Stimulated activated CD4-positive, alpha-beta T cell treated with anti-CD3 and anti-CD28 coated beads, Interleukin-1b, Interleukin-23, amount 100 ng/mL, for 48 hours (primary cell): ENCODE measurements around the gene AVPR1B.

ENCODE experiments used
- DNase-seq: peaks from one replicate; pipeline ENCODE4 v3.0.0-alpha.2; 2020

The AVPR1B gene, protein sequence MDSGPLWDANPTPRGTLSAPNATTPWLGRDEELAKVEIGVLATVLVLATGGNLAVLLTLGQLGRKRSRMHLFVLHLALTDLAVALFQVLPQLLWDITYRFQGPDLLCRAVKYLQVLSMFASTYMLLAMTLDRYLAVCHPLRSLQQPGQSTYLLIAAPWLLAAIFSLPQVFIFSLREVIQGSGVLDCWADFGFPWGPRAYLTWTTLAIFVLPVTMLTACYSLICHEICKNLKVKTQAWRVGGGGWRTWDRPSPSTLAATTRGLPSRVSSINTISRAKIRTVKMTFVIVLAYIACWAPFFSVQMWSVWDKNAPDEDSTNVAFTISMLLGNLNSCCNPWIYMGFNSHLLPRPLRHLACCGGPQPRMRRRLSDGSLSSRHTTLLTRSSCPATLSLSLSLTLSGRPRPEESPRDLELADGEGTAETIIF

DNA sequence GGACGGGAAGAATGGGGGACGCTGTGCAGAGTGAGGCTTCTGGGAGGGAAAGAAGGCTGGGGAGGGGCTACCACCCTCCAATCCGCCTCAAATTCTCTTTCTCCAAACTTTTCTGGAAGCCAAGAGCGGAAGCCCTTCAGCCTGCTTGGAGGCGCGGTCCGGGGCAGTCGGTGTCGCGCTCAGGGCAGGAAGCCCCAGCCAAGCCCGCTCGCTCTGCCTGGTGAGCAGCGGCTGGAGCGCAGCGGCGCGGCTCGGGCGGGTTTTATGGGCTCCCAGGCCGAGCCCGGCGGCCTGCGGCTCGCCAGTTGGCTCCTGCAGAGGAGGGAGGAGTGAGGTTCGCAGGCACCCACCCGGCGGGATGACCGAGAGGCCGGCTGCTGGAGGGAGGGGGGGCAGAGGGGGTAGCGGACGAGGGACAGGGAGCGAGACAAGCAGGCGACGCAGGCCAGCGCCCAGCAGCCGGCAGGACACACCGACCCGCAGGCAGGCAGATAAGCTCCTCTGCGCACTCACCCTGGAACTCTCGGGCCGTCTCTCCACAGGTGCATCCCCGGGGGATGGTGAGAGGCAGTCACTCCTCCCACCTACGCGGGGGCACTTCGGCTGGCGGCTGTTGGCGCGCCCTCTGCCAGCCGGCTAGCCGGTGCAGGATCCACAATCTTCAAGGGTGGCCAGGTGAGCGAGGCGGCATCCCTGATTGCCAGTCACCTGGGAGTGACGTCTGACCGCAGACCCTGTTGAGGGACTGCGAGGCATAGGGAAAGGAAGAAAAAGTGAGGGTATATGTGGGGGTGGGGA, at the start of gene AVPR1B:
Gene AVPR1B, minus strand, starts transcription at position 238 of the 798 bp plus-strand sequence. CDS start 498 bp downstream, outside the sequence.
- DNase-seq = peak; percentile 30

DNA sequence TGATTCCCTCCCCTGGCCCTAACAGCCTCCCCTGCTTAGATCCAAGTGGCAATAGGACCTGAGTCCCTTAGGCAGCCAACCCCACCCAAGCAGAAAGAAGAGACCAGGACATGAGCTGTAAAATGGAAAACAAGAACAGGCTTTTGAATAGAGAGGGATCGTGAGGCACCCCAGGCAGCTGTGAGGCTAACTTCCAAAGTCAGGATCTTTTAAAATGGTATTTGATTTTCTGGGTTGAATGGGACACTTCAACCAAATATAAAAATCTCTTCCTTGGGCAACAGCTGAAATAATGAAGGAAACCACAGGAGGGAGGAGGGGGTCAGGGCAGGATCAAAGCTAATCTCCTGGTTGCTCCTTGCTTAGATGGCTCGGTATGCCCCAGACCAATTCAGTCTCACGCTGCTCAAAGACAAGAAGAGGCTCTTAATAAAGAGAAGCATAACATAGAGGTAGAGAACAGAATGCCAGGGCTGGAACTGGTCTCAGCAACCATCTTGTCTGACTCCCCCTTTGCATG, 28.6 kb upstream of the AVPR1B start:
- no peak for DNase-seq

DNA sequence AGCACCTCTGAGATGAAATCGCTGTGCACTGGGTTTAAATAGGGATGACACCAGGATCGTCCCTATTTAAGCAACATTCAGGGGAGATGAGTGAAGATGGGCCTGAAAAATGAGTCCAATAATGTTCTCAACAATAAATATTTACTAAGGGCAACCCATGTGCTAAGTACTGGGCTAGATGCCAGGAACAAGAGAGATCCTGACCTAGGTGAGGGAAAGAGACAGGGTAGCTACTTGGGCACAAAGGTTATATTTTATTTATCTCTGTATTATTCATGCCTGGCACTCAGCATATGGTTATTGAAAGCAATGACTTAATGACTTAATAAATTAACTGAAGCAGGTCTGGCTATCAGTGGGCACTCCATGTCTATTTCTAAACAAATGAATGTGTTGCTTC, 27.4 kb upstream of the AVPR1B start:
- DNase-seq = no peak

DNA sequence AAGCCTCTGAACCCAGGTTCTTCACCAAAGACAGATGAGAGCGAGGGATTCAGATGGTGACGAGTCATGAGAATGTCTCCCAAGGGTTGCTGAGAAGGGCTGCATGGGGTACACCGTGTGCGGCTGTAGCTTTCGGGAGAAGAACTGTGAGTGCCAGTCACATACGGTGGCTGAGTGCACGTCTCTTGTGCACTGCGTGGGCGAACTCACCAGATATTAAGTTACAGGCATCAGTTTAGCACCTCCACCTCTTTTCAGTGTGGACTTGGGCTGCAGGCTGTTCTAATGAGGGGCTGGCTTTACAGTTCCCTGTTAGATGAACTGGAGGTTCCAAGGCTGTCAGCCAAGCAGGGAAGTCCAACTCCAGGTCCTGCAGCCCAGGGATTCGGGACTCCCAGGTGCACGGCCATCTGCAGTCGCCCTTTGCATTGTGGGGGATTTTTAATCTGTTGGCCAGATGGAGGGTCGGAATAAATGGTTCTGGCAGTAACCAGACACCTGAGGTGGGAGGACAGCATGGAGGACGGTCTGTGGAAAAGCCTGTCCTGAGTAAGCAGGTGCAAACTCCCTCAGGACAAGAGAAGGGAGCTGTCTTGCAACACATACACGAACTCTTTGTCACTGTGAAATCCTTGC, 26.5 kb upstream of the AVPR1B start:
- DNase-seq = no peak

DNA sequence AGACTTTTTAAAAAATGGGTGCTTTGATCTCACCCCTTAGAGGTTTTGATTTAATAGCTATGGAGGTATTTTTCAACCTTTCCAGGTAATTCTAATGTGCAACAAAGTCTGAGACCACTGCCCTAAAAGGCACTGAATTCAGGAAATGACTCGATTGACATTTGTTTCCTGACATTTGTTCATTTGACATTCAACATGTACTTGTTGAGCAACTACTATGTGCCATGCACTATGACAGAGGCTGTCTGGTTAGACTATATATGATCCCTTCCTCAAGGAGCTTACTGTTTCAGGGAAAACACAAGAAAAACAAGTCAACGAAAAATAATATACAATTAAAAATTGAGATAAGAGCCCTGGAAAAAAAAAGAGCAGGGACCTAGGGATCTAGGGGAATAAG, 25.6 kb upstream of the AVPR1B start:
- no peak for DNase-seq

DNA sequence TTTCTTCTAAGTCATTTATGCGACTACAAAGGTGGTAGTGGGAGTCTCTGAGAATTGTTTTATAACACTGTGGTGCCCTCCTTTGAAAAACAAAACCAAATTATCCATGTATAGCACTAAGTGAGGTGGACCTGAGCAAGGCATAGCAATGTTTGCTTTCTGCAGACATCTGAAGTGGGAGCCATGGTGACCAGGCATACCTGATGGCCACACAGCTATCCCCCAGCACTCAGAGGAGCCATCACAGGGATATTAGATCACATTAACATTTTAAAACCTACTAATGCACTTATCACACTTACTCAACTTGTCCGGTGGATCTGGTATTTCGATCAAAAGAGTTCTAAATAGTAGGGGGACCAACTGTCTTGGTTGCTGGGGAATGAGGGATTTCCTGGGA, 24.8 kb upstream of the AVPR1B start:
- no peak for DNase-seq

DNA sequence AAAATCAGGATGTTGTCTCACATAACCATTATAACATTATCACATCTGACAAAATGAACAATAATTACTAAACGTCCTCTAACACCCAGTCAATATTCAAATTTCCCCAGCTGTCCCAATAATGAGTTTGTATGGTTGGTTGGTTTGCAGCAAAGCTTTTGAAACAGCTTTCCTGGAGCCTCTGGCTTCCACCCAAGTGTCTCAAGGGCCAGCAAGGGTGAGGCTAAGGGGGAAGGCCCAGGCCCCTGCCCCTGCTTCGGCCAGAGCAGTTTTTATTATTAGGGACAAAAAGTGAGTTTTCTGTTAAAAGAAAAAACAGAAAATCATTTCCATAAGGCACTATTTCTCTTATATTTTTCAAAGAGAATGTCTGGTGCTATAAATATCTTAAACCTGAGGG, 19.1 kb upstream of the AVPR1B start:
- no peak for DNase-seq

DNA sequence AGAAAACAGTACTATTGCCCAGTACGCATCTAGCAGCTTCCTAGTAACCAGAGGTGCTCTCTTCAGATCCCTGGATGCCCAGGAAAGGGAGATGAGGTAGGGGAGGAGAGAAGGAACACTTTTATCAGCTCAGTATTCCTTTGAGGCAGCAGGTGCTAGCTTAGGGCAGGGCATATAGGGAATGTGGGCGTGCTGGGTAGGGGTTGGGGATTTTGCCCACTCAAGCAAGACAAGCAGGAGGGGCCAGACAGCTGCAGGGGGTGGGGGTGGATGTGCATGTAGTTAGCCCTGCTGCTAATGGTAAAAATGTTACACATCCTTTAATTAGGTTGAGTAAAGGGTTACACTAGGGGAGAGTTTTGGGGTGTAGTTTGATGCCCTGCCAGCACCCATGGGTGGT, 18.1 kb upstream of the AVPR1B start:
- DNase-seq = no peak

DNA sequence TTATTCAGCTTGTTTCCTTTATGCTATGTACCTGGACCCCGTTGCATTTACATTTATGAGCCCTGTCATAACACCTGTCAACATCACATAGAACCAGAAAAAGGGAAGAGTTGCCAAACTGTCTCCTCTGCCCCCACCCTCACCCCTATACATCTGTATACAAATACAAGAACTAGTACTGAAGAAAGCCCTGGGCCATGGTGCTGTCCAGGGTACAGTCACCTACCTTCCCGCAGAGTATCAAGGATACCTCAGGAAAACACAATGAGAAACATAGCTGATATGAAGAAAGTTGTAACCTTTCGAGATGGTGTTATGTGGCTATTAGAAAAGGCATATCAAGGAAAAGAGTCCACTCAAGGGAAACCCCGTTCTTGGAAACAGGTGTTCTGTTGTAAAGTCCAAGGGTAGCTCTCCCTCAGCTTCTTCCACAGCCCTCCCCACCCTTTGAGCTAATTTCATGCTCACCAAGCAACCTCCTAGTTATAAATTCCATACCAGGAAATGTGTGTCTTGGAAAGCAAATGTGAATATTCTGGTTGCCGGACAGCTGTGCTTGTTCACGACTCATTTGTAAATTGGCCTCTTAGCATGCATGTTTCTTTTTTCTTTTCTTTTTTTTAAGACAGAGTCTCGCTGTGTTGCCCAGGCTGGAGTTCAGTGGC, 16.7 kb upstream of the AVPR1B start:
- DNase-seq = no peak

DNA sequence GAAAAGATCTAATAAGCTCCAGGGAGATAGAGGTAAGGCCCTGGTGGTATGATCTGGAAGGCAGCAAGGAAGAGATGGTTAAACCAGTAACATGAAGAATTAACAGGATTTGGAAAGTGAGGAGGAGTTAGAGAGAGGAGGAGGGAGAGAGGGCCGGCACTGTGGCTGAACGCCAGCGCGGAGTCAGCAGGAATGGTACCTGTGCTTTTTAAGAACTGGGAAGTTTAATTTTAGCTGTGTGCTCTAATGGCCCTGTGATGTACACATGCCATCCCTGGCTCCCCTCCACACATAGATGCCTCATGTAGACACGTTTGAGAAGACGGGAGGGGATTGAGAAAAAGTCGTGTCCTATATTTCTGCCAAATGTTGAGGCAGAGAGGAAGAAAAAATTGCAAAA, 13.8 kb upstream of the AVPR1B start:
- DNase-seq = no peak

DNA sequence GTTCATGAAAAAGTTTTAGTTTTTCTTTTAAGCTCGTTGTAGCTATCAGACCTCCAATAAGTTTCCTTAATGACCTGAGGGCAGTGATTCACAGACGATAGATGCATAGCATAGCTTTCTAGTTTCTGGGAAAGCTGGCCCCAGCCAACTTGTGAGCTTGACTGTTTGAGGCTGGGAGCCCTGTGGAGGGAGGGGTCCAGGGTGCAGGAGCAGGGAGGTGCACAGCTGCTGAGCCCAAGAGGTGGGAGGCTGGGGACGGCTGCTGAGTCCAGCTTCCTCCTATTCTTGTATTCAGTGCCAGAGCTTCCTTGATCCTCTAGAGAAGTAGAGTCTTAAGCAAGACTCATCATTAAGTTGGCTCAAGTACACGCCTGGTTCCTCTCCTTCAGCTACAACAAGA, 11.0 kb upstream of the AVPR1B start:
- DNase-seq = no peak

DNA sequence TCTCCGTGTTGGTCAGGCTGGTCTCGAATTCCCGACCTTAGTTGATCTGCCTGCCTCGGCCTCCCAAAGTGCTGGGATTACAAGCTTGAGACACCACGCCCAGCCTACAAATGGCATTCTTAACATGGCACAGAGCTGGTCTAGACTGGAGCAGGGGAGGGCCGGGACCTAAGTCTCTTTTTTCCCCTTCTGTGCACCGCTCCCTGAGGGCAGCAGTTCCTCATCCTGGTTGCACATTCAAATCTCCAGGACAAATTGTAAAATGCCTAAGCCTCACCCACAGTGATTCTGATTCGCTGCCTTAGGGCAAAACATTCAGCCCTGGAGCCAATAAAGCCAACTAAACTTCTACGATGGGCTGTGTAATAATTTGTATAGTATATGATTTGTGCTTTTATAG, 10.1 kb upstream of the AVPR1B start:
- DNase-seq = no peak

DNA sequence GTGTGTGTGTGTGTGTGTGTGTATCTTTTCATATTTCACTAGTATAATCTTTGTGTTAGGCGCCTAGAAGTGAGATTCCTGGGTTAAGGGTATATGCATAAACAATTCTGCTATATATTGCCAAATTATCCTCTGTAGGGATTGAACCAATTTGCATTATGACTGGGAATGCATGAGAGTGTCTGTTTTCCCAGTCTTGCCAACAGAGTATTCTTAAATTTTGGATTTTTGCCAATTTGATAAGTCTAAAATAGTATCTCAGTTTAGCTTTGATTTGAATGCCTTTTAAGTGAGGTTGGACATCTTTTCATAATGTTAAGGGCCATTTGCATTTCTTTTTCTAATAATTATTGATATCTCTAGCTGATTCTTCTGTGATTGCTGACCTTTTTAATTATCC, 8.2 kb upstream of the AVPR1B start:
- DNase-seq = no peak

DNA sequence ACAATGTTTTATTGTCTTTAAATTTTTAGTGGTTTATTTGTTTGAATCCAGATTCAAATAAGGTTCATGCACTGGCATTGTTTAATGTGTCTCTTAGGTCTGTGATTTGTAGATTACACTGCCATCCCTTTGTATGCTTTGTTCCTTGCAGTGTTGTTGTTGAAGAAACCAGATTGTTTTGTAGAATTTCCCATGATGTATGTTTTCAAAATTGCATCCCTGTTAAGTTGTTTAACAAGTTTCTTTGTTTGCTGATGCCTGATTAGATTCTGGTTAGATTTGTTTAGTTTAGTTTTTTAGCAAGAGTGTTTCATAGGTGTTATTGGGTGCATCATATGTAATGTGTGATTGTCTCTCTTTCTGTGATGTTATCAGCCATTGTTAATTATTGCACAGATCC, 5.5 kb upstream of the AVPR1B start:
- DNase-seq = no peak

DNA sequence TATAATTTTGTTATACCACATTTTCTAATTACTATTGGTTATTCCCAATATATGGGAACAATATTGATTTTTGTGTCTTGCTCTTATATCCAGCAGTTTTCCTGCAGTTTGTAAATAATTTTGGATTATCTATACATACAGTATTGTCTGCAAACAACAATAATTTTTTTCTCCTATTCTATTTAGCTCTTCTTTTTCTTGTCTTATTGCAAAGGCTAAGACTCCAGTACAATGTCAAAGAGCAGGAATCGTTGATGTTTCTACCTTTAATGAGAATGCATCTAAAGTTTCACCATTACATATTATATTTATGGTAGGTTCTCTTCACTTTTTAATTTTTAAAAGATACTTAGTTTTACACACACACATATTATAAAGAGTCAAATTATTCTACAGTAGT, 4.1 kb upstream of the AVPR1B start:
- DNase-seq = no peak

DNA sequence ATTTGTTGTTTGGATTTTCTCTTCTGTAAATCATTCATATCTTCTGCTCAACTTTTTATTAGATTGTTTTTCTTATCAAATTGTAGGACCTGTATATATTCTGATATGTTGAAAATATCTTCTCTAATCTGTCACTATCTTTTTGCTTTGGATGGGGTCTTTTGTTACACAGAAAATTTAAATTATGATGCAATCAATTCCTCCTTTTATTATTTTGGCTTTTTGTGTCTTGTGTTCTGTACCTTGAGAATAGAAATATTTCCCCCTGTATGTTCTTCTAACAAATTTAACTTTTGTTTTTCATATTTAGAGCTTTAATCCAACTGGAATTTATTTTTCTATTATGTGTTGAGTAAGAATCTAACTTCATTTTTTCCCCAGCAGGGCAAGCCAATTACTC, 3.2 kb upstream of the AVPR1B start:
- DNase-seq = no peak

DNA sequence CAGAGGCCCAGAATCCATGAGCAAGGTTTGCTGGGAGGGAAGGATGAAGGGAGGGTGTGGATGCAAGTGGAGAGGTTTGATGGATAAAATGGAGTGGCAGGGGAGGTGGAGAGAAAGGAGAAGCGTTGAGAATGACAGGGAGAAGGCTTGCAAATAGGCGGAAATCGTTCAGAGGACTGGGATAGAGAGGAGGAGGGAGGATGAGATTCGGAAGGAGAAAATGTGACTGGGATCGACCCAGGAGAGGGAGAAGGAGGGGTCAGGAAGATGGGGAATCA, 376 bp downstream of the AVPR1B start:
- DNase-seq = no peak

DNA sequence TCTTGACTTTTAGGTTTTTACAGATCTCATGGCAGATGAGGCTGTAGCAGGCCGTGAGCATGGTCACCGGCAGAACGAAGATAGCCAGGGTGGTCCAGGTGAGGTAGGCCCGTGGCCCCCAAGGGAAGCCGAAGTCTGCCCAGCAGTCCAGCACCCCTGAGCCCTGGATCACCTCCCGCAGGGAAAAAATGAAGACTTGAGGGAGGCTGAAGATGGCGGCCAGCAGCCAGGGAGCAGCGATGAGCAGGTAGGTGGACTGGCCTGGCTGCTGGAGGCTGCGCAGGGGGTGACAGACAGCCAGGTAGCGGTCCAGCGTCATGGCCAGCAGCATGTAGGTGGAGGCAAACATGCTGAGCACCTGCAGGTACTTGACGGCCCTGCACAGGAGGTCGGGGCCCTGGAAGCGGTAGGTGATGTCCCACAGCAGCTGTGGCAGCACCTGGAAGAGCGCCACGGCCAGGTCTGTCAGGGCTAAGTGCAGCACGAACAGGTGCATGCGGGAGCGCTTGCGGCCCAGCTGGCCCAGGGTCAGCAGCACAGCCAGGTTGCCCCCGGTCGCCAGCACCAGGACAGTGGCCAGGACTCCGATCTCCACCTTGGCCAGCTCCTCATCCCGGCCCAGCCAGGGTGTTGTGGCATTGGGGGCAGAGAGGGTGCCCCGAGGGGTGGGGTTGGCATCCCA, 856 bp downstream of the AVPR1B start:
- no peak for DNase-seq

DNA sequence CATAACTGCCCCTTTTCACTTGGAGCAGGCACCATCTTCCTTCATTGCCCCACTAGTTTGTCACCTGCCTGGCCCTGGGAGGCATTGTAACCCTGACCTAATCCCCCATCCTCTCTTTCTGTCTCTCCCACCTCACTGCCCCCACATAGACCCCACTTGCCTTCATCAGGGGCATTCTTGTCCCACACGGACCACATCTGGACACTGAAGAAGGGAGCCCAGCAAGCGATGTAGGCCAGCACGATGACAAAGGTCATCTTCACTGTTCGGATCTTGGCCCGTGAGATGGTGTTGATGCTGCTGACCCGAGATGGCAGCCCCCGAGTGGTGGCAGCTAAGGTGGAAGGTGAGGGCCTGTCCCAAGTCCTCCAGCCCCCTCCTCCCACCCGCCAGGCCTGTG, 1.4 kb downstream of the AVPR1B start:
- DNase-seq = no peak

DNA sequence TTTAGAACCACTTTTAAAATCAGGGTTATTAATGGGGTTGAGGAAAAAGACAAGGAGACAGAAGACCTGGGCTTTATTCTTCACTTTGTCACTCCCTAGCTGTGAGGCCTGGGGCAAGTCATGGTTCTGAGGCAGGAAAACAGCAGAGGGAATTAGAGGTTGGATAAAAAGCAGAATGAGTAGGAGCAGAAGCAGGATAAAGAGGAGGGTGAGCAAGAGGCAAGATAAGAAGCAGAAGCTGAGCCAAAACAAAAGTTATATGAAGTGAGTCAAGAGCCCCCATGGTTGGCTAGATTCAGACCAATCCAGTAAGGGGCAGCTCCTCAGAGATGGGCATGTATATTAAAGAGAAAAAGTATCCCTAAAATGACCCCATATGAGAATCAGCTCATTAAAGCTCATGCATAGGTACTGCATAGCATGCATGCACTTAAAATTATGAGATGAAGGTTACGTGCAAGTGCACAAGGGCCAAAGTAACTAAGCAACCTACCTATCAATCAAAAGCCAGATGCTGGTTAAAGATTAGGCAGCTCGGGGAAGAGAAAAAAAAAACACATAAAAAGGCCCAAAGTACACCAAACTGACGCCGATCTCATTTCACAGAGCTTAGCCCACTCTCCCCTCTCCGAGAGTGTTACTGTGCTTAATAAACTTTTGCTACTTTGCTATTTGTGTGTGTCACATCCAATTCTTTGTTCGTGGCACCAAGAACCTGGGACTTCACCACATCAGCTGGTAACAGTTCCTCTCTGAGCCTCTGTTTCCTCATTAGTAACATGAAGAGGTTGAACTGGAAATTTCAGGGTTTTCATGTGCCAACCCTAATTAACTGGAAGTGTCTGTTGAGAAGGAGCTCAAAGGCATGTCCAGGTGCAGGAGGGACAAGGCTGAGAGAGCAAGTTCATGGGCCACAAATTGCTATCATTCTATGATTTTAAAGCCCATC, 2.2 kb downstream of the AVPR1B start:
- DNase-seq = no peak

DNA sequence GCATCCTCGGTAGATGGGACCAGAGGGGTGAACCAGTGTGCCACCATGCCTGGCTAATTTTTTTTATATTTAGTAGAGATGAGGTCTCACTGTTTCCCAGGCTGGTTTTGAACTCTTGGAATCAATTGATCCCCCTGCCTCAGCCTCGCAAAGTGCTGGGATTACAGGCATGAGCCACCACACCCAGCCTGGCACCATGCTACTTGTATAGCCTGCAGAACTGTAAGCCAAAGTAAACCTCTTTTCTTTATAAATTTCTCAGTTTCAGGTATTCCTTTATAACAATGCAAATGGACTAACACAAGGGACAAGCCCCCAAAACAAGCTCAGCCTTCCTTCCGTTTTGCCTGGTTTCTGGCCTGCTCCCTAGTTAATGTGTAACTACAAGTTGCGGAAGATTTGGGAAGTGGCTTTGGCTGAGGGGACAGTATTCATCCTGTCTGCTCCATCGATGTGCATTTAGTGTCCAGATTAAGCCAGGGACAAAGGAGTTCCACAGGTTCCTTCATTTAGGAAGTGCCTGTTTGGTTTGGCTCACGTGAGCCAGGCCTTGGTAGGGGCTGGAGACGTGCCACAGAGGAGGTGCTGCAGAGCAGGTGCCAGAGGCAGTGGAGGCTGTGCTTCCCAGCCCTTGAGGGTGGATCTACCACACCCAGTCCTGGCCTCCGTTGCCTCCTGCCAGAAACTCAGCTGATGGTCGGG, 4.4 kb downstream of the AVPR1B start:
- no peak for DNase-seq
